ENCODE results near the gene UBE2E3.

- TF ChIP-seq CTCF (IDR thresholded peaks at IDR 0.05; ENCODE audit: poor library complexity) (no peak), EZH2 (IDR thresholded peaks at IDR 0.05; ENCODE audit: borderline replicate concordance) (no peak), EZH2phosphoT487 (IDR thresholded peaks at IDR 0.05; ENCODE audit: low read depth, severe bottlenecking, unreplicated experiment) (no peak)
Measured at GRCh38 chr2:180978903-180979748, 1.3 kb upstream of the UBE2E3 start.

Measured in hepatocyte (in vitro differentiated cells).